Kidney capillary endothelial cell (primary cell): Measurements from ENCODE around the gene F12.
"Not testable (repeated sequence)": the region's sequence is repeated elsewhere in the genome, so short reads cannot be mapped to it uniquely, and the experiment has no call there.

Experiments
- DNase-seq: peaks from one replicate; pipeline ENCODE4 v3.0.0-alpha.2; 2018; ENCODE audit warnings: low spot score

The F12 gene

DNA sequence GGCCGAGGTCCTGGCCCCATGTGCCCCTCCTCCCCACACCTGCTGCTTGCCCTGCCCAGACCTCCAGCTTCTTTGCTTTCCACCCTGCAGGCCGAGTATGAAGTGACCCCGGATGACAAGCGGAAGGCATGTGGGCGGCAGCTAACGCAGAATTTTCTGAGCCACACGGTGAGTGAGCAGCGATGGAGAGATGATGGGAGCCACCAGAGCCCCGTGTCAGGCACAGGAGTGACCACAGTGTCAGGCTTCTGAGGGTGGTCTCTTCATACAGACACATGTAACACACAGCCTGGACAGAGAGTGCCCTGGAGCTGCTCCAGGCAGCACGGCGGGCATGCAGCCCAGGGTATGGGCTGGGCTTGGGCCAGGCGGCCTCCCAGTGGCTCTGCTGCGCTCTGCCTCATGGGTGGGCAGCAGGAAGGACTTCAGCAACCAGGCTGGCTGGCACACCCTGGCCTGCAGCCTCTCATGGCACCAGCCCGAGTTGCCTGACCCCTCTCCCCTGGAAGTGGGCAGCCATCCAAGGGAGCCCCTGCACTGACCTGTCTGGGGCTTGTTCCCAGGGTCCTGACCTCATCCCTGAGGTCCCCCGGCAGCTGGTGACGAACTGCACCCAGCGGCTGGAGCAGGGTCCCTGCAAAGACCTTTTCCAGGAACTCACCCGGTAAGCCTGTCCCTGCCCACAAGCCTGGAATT, 22.9 kb upstream of the F12 start:
- no peak for DNase-seq

DNA sequence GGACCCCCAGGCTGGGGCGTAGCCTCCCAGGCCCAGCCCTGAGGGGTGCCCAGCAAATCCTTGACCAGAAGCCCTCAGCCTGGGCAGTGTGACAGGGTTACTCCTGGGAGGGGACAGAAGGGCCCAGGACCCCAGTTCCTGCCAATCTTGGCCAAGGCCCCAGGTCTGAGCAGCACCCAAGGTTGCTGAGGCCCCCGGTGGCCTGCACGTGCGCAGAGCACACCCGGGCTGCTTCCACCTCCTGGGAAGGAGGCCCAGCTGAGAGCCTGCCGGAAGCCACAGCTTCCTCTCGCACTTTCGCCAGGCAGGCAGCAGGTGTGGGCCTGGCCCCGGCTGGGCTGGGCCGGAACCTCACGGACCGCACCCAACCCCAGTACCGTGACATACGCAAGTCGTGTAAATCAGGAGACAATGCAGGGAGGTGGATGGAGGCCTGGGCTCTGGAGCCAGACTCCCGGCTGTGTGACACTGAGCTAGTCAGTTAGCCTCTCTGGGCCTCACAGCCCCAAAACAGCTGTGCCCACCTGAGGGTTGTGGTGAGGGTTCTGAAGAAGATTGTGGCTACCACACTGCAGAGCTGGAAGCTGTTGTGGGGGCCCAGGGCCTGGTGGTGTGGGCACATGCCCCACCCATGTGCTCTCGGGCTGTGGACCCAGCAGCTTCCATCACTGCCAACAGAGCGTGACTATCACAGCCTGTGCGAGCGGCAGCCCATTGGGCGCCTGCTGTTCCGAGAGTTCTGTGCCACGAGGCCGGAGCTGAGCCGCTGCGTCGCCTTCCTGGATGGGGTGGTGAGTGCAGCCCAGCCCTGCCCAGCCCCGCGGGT, 22.2 kb upstream of the F12 start:
- no peak for DNase-seq

GRCh38 chr5:177430972-177431316, 21.6 kb upstream of the F12 start:
- DNase-seq, result no peak

GRCh38 chr5:177430140-177430951, 21.0 kb upstream of the F12 start:
- no peak for DNase-seq

- DNase-seq, result no peak
These were observed 20.1 kb upstream of the F12 start for GRCh38 chr5:177429248-177430040.

- no peak for DNase-seq
These were observed 19.3 kb upstream of the F12 start for GRCh38 chr5:177428574-177429217.

GRCh38 chr5:177427919-177428573, 18.7 kb upstream of the F12 start:
- no peak for DNase-seq

DNA sequence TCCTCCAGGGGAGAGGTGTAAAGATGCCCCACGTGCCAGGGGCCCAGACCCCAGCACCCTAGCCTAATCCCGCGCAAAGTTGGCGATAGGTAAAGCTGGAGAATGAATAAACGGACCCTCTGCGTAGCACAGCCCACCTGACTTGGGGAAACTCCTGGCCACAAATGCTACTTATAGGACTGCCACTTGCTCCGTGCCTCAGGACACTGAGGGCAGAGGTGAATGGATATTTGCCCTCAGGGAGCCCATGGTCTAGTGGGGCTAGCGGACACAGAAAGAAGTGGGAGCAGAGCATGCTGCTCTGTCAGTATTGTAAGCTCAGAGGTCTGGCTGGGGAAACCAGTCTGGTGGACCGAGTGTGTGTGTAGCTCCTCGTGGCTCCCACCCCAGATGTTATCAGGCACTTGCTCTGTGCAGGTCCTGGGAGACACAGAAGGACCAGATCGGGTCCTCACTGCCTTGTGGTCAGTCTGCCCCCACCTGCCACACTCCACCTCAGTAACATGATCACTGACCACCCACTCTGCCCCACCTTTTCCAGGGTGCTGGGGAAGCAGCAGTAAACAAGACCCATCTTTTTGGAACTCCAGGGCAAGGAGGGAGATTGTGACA, 18.0 kb upstream of the F12 start:
- DNase-seq, result no peak

DNA sequence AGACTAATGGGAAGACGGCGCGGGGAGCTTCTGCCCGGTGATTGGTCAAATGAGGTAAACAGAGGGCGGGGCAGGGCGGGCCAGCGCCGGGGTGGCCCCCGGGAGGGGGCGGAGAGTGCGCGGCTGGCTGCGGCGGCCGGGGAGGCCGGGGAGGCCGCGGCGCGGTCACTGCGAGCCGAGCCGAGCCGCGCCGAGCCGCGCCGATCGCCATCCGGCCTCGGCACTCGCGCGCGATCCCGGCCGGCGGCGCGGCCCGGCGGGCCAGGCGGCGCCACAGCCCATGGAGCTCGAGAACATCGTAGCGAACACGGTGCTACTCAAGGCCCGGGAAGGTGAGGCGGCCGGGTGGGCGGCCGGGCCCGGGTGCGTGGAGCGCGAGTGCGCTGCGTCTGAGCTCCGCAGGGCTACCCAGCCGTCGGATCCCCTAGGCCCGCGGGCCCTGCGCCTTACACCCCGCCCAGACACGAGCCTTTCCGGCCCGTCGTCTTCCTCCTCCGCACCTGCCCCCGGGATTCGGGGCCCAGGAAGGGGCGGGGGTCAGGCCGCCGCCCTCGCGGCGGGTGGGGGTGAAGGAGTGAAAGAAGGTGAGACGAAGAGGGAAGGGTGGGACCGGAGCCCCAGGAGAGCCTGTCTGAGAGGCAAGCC, 17.3 kb upstream of the F12 start, which contains the start of gene GRK6:
TSS of gene GRK6 (plus strand) at position 111 of the 645 bp plus-strand sequence. CDS start at position 281, 170 bp downstream.
- no peak for DNase-seq

DNA sequence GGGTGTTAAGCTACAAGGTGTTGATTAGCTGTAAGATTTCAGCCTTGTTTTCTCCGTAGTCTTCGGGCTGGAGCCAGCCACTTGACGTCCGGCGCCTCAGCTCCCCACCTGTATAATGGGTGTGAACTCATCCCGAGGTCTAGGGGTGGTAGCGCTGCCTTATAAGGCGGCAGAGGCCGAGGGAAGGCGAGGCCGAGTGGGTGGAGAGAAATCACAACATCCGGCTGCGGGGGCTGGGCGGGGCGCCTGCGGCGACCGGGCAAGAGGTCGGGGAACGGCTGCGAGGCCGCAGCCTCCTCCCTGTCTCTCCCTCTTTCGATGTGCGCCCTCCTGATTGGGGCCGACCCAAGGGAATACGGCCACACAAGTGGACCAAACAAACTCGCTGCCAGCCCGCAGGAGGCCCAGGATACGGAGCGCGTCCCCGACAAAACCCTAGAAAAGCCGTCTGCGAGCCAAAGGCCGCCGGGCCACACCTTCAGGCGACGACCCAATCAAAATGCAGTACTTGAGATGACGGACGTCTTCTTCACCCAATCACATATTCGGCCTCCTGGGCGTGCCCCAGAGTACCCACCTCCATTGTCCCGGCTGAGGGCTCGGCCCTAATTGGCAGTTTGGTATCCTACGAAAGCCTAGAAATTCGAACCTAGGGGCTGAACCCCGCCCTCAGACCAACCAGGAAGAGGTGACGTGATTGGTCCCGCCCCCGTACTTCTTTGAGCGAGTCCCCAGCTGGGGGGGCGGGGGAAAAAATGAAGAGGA, 16.6 kb upstream of the F12 start:
- DNase-seq, result peak; percentile 100

GRCh38 chr5:177425196-177425800, 15.9 kb upstream of the F12 start:
- no peak for DNase-seq

GRCh38 chr5:177423671-177424070, 14.3 kb upstream of the F12 start:
- no peak for DNase-seq

DNA sequence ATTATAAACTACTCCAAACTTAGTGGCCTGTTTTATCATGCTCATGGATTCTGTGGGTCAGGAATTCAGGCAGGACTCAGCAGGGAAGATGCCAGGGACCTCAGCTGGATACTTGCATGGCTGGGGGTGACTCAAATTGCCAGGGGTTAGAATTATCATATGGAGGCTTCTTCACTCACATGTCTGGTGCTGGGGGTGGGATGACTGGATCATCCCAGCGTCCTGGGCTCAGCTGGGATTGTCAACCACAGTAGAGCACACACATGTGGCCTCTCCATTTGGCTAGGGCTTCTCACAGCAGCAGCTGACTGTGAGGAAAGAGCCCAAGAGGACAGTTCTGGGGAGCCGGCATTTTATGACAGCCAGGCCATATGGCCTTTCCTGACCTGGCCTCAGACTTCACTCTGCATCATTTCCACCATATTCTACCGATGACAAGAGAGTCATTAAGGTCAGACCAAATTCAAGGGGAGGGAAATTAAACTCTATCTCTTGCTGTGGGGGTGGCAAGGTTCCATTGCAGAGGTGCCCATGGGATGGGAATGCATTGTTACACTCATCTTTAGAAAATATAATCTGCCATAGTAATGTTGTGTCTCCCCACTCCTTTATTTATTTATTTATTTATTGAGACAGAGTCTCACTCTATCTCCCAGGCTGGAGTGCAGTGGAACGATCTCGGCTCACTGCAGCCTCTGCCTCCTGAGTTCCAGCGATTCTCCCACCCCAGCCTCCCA, 11.9 kb upstream of the F12 start:
- no peak for DNase-seq

DNA sequence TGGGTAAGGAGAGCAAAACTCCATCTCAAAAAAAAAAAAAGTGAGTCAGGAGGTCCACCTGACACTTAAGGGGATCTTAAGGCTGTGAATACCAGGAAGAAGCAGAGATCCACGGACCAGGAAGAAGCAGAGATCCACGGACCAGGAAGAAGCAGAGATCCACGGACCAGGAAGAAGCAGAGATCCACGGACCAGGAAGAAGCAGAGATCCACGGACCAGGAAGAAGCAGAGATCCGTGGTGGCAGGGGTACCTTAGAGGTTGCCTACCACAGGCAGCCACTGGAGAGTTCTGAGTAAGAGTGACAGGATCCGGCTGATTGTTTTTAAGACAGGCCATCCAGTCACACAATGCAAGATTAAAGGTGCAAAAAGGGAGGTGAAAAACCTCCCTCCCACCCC, 11.1 kb upstream of the F12 start:
- not testable (repeated sequence) for DNase-seq

- no peak for DNase-seq
These were observed 9.7 kb upstream of the F12 start for GRCh38 chr5:177419046-177419445.

DNA sequence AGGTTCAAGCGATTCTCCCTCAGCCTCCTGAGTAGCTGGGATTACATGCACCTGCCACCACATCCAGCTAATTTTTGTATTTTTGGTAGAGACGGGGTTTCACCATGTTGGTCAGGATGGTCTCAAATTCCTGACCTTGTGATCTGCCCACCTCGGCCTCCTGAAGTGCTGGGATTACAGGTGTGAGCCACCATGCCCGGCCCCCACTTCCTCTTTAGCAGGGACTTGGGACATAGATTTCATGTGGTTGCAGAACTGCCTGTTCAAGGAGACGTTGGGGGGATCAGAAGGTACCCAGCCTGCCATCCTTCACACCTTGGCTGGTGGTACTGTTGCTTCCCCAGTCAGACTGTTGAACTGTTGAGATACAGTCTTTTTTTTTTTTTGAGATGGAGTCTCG, 7.7 kb upstream of the F12 start:
- DNase-seq, result not testable (repeated sequence)

DNA sequence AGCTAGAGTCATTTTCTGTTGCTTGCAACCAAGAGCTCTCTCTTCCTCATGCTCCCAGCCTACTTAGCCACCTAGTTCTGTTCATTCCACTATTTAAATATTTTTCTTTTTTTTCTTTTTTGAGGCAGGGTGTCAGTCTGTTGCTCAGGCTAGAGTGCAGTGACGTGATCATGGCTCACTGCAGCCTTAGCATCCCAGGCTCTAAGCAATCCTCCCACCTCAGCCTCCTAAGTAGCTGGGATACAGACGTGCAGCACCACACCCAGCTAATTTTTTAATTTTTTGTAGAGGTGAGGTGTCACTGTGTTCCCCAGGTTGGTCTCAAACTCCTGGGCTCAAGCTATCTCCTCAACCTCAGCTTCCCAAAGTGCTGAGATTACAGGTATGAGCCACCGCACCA, 5.1 kb upstream of the F12 start:
- DNase-seq, result no peak
